Stimulated activated CD8-positive, alpha-beta memory T cell treated with anti-CD3 and anti-CD28 coated beads, Interleukin-12 subunit alpha, Interleukin-12 subunit beta, amount 100 ng/mL, for 24 hours (primary cell): ENCODE data around the gene ATP8B1.

Source experiments
- DNase-seq: peaks from one replicate; pipeline ENCODE4 v3.0.0-alpha.2; 2020; ENCODE audit errors: extremely low read depth

The ATP8B1 gene

DNA sequence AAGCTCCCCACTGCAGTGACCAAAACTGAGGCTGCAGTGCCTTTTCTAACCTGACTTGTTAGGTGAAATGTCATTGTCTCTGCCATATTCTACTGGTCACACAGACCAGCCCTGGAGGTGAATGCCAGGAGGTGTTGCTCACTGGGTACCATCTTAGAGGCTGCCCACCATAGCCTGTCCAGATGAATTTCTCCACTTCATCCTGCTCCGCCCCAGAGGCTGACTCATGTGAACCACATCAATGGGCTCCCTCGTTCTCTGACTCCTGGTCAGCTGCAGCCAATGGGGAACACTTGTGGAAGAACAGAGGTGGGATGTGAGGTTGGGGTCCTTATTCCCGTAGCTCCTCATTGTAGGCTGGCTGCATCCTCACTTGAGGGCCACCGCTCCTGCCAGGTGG lies 178.1 kb downstream of the ATP8B1 start:
- no peak for DNase-seq

DNA sequence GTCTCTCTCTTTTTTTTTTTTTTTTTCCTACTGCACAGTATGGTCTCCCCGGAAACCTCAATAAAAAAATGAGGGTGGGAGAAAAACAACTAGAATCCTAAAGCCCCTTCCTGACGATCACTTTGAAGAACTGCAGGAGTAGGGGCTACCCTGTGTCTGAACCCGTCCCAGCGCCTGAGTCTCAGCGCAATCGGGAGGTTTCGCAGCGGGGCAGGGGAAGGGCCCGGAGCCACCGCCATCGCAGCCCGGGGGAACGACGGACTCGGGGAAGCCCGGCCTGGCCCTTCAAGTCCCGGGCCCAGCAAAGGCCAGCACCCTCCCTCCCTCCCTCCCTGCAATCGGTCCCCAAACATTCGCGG lies 181.9 kb downstream of the ATP8B1 start:
- DNase-seq, result no peak

DNA sequence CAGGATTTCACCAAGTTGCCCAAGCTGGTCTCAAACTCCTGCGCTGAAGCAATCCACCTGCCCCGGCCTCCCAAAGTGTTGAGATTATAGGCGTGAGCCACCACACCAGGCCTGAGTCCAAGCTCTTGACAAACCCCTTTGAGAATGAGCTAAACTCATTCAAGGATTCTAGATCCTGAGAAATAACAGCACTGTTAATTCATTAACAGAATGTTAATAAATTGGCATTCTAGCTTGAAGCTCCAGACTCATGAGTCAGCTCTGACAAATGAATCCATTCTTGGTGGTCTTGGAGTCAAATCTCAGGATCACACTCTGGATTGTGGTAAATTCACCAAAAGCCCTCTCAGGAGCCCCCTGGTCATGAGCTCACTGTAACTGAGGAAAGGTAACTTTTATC lies 183.2 kb downstream of the ATP8B1 start:
- no peak for DNase-seq

DNA sequence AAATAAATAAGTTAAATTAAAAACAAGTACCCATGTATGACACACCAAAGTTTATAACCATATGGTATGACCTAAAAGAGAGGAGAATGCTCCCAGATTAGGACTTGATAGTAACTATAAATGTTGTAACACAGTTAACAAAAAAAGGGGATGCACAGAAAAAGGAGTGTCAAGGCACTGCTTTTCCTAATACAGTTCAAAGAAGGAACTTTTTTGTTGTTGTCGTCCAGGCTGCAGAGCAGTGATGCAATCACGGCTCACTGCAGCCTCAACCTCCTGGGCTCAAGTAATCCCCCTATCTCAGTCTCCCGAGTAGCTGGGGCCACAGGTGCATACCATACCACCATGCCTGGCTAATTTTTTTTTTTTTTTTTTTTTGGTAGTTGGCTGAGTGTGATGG lies 184.2 kb downstream of the ATP8B1 start:
- DNase-seq, result no peak

DNA sequence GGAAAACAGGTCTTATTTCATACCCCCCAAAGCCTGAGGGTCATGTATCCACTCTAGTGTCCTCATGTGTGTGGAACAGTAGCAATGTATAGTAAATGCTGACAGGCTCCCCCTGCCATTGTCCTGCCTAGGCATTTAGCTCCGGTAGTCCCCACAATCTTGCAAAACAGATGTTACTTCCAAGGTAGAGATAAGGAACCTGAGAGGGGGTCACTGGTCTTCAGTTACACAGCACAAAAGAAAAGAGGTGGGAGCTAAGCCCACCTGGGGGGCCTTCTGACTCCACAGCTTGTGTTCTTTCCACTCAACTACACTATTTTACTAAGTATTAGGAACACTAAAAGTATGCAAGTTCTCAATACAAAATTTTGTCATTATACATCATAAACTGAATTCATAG lies 199.2 kb downstream of the ATP8B1 start:
- DNase-seq, result no peak
